Ecto neural progenitor cell (in vitro differentiated cells): Measurements from ENCODE around the gene PKP4.
"Not testable (repeated sequence)": the region's sequence is repeated elsewhere in the genome, so short reads cannot be mapped to it uniquely, and the experiment has no call there.

Source experiments
- DNase-seq: peaks from one replicate; pipeline ENCODE4 v3.0.0-alpha.2; 2018; ENCODE audit warnings: low spot score

PKP4 gene

GRCh38 chr2:158677542-158677941 lies 220.8 kb downstream of the PKP4 start:
- no peak for DNase-seq

GRCh38 chr2:158681816-158682215 lies 225.1 kb downstream of the PKP4 start:
- DNase-seq, result no peak

- no peak for DNase-seq
Observed at GRCh38 chr2:158685646-158686045, 228.9 kb downstream of the PKP4 start.

DNA sequence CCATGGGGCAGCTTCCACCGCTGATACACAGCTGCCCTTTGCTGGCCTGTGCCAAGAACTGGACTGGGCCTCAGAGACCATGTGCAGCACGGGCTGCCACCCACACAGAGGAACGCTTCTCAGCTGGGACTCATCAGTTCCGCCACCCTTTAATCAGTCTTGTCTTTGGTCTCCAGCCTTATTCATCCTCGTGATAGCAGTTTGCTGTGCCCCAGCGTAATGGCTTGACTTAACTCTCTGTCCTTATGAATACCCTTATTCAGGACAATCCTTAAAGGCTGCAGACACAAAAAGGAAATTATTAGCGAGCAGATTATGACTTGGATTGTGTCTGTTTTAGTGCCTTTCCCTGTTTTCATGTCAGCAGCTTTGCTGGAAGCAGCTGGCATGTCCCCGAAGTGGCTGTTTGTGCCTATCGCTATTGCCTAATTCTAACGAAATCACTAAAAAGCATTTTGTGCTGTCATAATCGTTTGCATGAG lies 229.5 kb downstream of the PKP4 start:
- no peak for DNase-seq

DNA sequence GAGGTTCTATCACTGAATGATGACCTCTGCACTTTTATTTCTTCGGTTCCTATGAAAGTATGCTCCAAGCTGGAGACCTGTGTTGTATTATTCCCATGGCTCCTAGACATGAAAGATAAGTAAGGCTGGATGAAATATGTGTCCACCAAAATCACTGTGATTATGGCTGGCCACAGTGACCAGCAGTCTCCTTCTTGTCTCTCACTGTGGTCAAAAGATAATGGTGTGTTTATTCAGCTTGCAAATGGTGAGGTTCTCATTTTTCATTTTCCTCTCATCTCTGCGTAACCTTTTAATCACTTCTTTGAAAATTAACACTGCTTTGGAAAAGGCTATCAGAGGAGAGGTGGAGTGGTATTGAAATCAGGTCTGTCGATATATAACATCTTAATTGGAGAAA lies 230.6 kb downstream of the PKP4 start:
- DNase-seq, result no peak

- DNase-seq, result no peak
Observed at GRCh38 chr2:158688721-158689120, 232.0 kb downstream of the PKP4 start.

DNA sequence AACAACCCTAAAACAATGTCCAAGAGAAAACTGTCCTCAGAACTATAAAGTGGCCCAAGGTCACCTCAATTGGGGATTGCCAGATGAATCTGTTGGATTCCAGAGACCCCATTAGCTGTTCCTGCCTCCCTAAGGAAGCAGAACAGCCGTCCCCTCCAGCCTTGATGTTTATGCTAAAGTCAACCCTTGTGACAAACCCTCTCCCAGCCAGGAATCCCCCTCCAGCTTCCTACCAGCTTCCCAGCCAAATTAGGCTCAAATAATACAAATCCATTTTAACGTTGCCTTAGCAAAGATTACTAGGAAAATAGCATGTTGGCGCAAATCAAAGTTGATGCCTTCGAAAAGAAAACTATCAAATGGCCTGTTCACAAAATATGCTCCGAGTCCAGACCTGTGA lies 232.6 kb downstream of the PKP4 start:
- no peak for DNase-seq

- DNase-seq, result no peak
Observed at GRCh38 chr2:158690823-158691222, 234.1 kb downstream of the PKP4 start.

DNA sequence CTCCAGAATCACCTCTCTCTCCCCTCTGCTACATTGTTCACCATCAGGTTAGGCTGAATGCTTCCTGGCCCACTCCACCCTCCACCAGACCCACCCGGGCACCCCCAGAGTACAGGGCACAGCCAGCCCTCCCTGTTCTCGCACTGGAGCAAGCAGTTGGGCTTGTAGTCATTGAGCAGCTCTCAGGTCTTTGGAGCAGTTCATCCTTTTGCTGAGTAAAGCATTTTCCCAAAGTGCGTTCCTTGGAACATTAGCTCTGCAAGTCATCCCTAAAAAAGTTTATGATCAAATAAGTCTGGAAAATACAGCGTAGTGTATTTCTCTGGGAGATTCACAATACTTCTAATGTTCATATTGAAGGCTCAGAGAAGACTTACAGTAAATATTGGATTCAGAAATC lies 234.9 kb downstream of the PKP4 start:
- DNase-seq, result no peak

- DNase-seq, result no peak
Observed at GRCh38 chr2:158692372-158693103, 235.8 kb downstream of the PKP4 start.

GRCh38 chr2:158693476-158693875 lies 236.7 kb downstream of the PKP4 start:
- DNase-seq, result no peak

DNA sequence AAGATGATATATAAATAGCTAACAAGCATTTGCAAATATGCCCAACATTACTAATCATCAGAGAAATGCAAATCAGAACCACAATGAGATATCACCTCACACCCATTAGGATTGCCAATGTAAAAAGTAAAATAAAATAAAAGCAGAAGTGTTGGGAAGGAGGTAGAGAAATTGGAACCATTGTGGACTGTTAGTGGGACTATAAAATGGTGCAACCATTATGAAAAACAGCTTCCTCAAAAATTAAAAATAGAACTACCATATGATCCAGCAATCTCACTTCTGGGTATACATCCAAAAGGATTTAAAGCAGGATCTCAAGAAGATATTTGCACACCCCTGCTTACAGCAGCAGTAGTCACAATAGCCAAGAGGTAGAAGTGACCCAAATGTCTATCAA lies 238.6 kb downstream of the PKP4 start:
- DNase-seq, result no peak

GRCh38 chr2:158695744-158696143 lies 239.0 kb downstream of the PKP4 start:
- DNase-seq, result not testable (repeated sequence)

DNA sequence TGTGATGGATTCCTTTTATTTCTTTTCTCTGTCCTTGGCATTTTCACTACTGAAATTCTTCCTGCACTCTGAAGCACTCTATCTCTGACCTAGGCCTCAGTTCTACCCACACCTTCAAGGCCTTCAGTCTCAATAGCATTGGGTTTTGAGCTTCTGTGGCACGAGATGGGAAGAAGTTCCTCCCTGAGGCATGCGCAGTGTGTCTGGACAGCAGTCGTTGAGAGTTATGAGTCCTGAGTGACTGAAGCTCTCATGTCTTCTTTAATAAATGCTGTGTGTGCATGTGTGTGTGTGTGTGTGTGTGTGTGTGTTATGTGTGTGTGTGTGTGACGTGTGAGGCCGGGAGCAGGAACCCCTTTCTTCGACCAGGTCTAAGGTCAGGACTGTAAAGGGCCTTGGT lies 242.6 kb downstream of the PKP4 start:
- DNase-seq, result no peak

GRCh38 chr2:158701101-158701500 lies 244.3 kb downstream of the PKP4 start:
- DNase-seq, result no peak

- DNase-seq, result no peak
Observed at GRCh38 chr2:158702740-158703139, 246.0 kb downstream of the PKP4 start.

GRCh38 chr2:158704724-158705465 lies 248.1 kb downstream of the PKP4 start:
- not testable (repeated sequence) for DNase-seq

- DNase-seq, result no peak
Observed at GRCh38 chr2:158712791-158713522, 256.2 kb downstream of the PKP4 start.

- DNase-seq, result no peak
Observed at GRCh38 chr2:158713523-158714138, 256.9 kb downstream of the PKP4 start.

GRCh38 chr2:158714420-158714819 lies 257.7 kb downstream of the PKP4 start:
- DNase-seq, result no peak

GRCh38 chr2:158715357-158715756 lies 258.6 kb downstream of the PKP4 start:
- DNase-seq, result no peak

DNA sequence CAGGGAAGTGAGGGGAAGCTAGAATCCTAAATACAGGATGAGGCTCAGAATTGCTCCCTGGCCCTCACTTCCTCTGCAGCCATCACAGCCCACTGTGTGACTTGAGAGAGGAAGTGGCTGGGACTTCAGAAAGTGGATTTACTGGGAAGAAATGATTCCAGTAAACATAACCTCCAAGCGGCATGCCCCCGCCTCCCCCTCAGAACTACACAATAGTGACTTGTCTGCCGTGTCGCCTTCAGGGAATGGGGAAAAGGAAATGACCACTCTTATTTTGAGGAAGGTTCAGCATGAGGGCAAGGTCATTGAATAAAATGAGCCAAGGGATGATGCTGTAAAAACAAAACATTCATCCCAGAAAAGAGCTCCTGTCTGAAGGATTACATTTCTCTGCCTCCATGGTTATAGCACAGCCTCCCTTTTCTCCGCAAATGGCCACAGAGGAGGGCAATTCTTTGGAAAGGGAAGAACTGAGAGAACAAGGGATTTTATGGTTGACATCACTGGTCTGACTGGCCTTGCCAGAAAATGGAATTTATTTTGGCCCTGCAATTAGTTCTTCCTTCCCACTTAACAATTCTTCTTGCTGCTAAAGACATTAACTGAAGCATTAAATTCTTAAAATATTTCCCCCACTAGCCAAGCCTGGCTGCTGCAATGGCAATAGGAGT lies 259.5 kb downstream of the PKP4 start:
- peak; percentile 45 for DNase-seq
